ENCODE results near the gene CEACAM8. TPM values are rescaled to one million over a fixed set of nuclear protein-coding genes. Genes with fewer than 3 reads are reported as not detected.
"Not testable (repeated sequence)": the region's sequence is repeated elsewhere in the genome, so short reads cannot be mapped to it uniquely, and the experiment has no call there.

CEACAM8 gene
- total RNA-seq, 1 donor from 2014 or later, result not detected

- DNase-seq (ENCODE audit: low spot score), result no peak
- Mint-ChIP-seq H3K4me1 (ENCODE audit: unreplicated experiment) (peaks cover 11% of the 10 kb centered on the region), H3K9me3 (ENCODE audit: unreplicated experiment) (no peaks in the 10 kb centered on the region), H3K4me3 (ENCODE audit: unreplicated experiment) (no peak overlapping the region), H3K36me3 (ENCODE audit: low read depth, unreplicated experiment) (no peaks in the 10 kb centered on the region), H3K27ac (ENCODE audit: unreplicated experiment) (no peak overlapping the region), H3K27me3 (ENCODE audit: unreplicated experiment) (peaks cover 4% of the 10 kb centered on the region)
- TF ChIP-seq CTCF (IDR thresholded peaks at IDR 0.05; ENCODE audit: unreplicated experiment), result no peak
These were observed 54.6 kb downstream of the CEACAM8 start for GRCh38 chr19:42540071-42540553.

DNA sequence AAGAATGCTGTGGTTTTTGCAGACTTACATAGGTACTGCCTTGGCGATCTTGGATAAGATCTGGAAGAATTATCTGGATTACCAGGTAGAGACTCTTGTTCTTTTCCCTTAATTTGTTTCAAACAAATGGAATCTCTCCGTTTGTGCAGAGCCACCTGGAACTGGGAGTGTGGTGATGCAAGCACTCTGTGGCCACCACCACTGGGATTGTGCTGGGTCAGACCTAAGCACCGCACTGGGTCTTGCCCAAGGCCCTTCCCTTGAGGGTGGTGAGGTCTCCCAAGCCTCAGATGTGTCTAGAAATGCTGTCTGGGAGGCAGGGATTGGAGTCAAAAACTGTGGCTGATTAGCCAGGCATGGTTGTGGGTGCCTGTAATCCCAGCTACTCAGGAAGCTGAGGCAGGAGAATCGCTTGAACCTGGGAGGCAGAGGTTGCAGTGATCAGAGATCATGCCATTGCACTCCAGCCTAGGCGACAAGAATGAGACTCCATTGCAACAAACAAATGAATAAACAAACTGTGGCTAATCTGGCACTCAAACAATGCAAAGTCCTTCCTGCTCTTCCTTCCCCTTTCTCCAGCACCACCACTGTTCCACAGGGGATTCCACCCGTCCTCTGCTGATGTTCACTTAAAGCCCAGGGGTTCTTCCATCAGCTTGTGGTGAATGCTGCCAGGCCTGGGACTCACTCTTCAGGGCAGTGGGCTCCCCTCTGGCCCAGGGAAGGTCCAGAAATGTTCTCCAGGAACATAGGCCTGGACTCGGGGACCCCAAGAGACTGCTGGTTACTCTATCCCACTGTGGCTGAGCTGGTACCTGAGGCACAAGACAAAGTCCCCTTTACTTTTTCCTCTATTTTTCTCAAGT lies 55.6 kb downstream of the CEACAM8 start:
- H3K4me3 Mint-ChIP-seq (ENCODE audit: unreplicated experiment), result no peak overlapping the region
- no peak overlapping the region for H3K27ac Mint-ChIP-seq (ENCODE audit: unreplicated experiment)
- no peak for TF ChIP-seq CTCF (IDR thresholded peaks at IDR 0.05; ENCODE audit: unreplicated experiment)
- no peak for DNase-seq (ENCODE audit: low spot score)
- no peaks in the 10 kb centered on the region for H3K9me3 Mint-ChIP-seq (ENCODE audit: unreplicated experiment)
- peaks cover 4% of the 10 kb centered on the region for H3K27me3 Mint-ChIP-seq (ENCODE audit: unreplicated experiment)
- no peaks in the 10 kb centered on the region for H3K36me3 Mint-ChIP-seq (ENCODE audit: low read depth, unreplicated experiment)
- peaks cover 11% of the 10 kb centered on the region for H3K4me1 Mint-ChIP-seq (ENCODE audit: unreplicated experiment)

- not testable (repeated sequence) for H3K27me3 Mint-ChIP-seq (ENCODE audit: unreplicated experiment); H3K9me3 Mint-ChIP-seq (ENCODE audit: unreplicated experiment); DNase-seq (ENCODE audit: low spot score); H3K27ac Mint-ChIP-seq (ENCODE audit: unreplicated experiment); H3K36me3 Mint-ChIP-seq (ENCODE audit: low read depth, unreplicated experiment); H3K4me3 Mint-ChIP-seq (ENCODE audit: unreplicated experiment)
- H3K4me1 Mint-ChIP-seq (ENCODE audit: unreplicated experiment), result peaks cover 11% of the 10 kb centered on the region
These were observed 59.4 kb downstream of the CEACAM8 start for GRCh38 chr19:42535276-42535675.

DNA sequence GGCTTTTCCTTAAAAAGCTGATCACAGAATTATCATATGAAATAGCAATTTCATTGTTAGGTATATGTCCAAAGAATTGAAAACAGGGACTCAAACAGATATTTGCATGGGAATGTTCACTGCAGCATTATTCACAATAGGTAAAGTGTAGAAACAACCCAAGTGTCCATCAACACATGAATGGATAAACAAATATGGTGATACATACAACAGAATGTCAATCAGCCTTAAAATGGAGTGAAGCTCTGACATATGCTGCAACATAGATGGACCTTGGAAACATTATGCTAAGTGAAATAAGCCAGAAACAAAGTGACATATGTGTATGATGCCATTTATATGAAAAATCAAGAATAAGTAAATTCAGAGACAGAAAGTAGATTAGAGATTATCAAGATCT lies 60.3 kb downstream of the CEACAM8 start:
- peaks cover 15% of the 10 kb centered on the region for H3K4me1 Mint-ChIP-seq (ENCODE audit: unreplicated experiment)
- H3K9me3 Mint-ChIP-seq (ENCODE audit: unreplicated experiment), result no peaks in the 10 kb centered on the region
- peaks cover 3% of the 10 kb centered on the region for H3K36me3 Mint-ChIP-seq (ENCODE audit: low read depth, unreplicated experiment)
- no peak overlapping the region for H3K4me3 Mint-ChIP-seq (ENCODE audit: unreplicated experiment)
- TF ChIP-seq CTCF (IDR thresholded peaks at IDR 0.05; ENCODE audit: unreplicated experiment), result no peak
- H3K27ac Mint-ChIP-seq (ENCODE audit: unreplicated experiment), result no peak overlapping the region
- no peak for DNase-seq (ENCODE audit: low spot score)
- H3K27me3 Mint-ChIP-seq (ENCODE audit: unreplicated experiment), result peaks cover 2% of the 10 kb centered on the region

- H3K4me3 Mint-ChIP-seq (ENCODE audit: unreplicated experiment), result no peak overlapping the region
- TF ChIP-seq CTCF (IDR thresholded peaks at IDR 0.05; ENCODE audit: unreplicated experiment), result no peak
- H3K27ac Mint-ChIP-seq (ENCODE audit: unreplicated experiment), result no peak overlapping the region
- H3K4me1 Mint-ChIP-seq (ENCODE audit: unreplicated experiment), result peaks cover 19% of the 10 kb centered on the region
- peaks cover 5% of the 10 kb centered on the region for H3K36me3 Mint-ChIP-seq (ENCODE audit: low read depth, unreplicated experiment)
- H3K9me3 Mint-ChIP-seq (ENCODE audit: unreplicated experiment), result no peaks in the 10 kb centered on the region
- peaks cover 2% of the 10 kb centered on the region for H3K27me3 Mint-ChIP-seq (ENCODE audit: unreplicated experiment)
- no peak for DNase-seq (ENCODE audit: low spot score)
These were observed 61.8 kb downstream of the CEACAM8 start for GRCh38 chr19:42532891-42533290.
